ENCODE data around the gene ARHGAP33. TPM values are rescaled to one million over a fixed set of nuclear protein-coding genes. Genes with fewer than 3 reads are reported as not detected.

ARHGAP33 gene
- total and polyA plus RNA-seq, 2 of the 8 experiments (the other 6 are each of a cell fraction or from before 2014, with no cell fraction given): 6.5 to 25.2 TPM

GRCh38 chr19:35830986-35831385 is 55.6 kb downstream of the ARHGAP33 start (continued):
- TF ChIP-seq CHD7 (IDR thresholded peaks at IDR 0.05; ENCODE audit: insufficient replicate concordance, low read length) (no peak), PHF8 (conservative IDR thresholded peaks at IDR 0.05; ENCODE audit: low read depth, low read length) (no peak), SIN3A (conservative IDR thresholded peaks at IDR 0.05 in 1 of 2, IDR thresholded peaks at IDR 0.05 in 1 of 2; ENCODE audit: low read depth in 1 of 2, low read length in 2 of 2) (no peak), EGR1 (IDR thresholded peaks at IDR 0.05; ENCODE audit: borderline replicate concordance, low read depth, low read length) (no peak), RAD21 (IDR thresholded peaks at IDR 0.05 in 1 of 2, conservative IDR thresholded peaks at IDR 0.05 in 1 of 2; ENCODE audit: low read depth in 2 of 2, low read length in 2 of 2) (no peak), ASH2L (IDR thresholded peaks at IDR 0.05; ENCODE audit: low read length) (no peak), SUZ12 (IDR thresholded peaks at IDR 0.05; ENCODE audit: low read length) (no peak), MAFK (IDR thresholded peaks at IDR 0.05; ENCODE audit: low read depth, low read length) (no peak), TAF1 (IDR thresholded peaks at IDR 0.05; ENCODE audit: low read depth, low read length) (no peak), GABPA (IDR thresholded peaks at IDR 0.05; ENCODE audit: borderline replicate concordance, insufficient read depth, low read length) (no peak), BRCA1 (IDR thresholded peaks at IDR 0.05; ENCODE audit: low read depth, low read length) (no peak), JUN (IDR thresholded peaks at IDR 0.05; ENCODE audit: low read depth, low read length) (no peak)
